Adrenal gland (tissue), 12 donors: ENCODE results near the gene PPP1R37. TPM values are rescaled to one million over a fixed set of nuclear protein-coding genes. Genes with fewer than 3 reads are reported as not detected.

ENCODE experiments used
- DNase-seq, 7 donors: peaks; one replicate each; pipeline ENCODE4 v3.0.0-alpha.2; 2019 to 2020
- H3K27ac ChIP-seq, 5 donors: fragments of 200-600 bp; sonication (generic) in 4 of 5; 1 replicate in 3 of 5; 2 replicates in 2 of 5; pipeline versions ENCODE4 v1.5.1 to v1.8.0; 2016 to 2020; ENCODE audit warnings: mild to moderate bottlenecking in 1 of 5
- H3K27me3 ChIP-seq: fragments of 200-600 bp; 2 replicates; pipeline ENCODE4 v1.8.0; 2021
- H3K36me3 ChIP-seq, 2 donors: fragments of 200-600 bp; replicated peaks in 1 of 2; 1 replicate in 1 of 2; 2 replicates in 1 of 2; pipeline versions ENCODE4 v1.5.1 to v1.8.0; 2018 to 2022
- H3K4me1 ChIP-seq, 2 donors: fragments of 200-600 bp; replicated peaks in 1 of 2; 1 replicate in 1 of 2; 2 replicates in 1 of 2; pipeline versions ENCODE4 v1.5.1 to v1.8.0; 2018 to 2021
- H3K4me3 ChIP-seq, 4 donors: fragments of 200-600 bp; sonication (generic) in 3 of 4; one replicate each; pipeline ENCODE4 v1.5.1; 2016 to 2018
- H3K9me3 ChIP-seq, 3 donors: fragments of 200-600 bp; sonication (generic) in 1 of 3; replicated peaks in 1 of 3; 1 replicate in 2 of 3; 2 replicates in 1 of 3; pipeline versions ENCODE4 v1.5.1 to v1.8.0; 2016 to 2021
- POLR2A ChIP-seq, 2 donors: fragments of 450-650 bp; IDR thresholded peaks; one replicate each; pipeline ENCODE4 v1.6.1; 2017; ENCODE audit warnings: antibody characterized with exemption in 2 of 2, mild to moderate bottlenecking in 2 of 2, moderate library complexity in 1 of 2
- WGBS, 4 donors: extraction: QIAGEN DNeasy Blood & Tissue Kit in 2 of 4; methylation state at CpG; one replicate each; pipeline versions ENCODE4 v1.1.5 to v1.1.7; 2013 to 2017; 5-methylcytosine and 5-hydroxymethylcytosine counted together
- intact Hi-C, 2 donors: fragments of 100-400 bp; cut with DNase I; formaldehyde crosslinking; loops; one replicate each; pipeline versions ENCODE4 v1.14.1 to v1.15.0; 2022 to 2023
- polyA plus RNA-seq, 3 donors: library from polyadenylated mRNA; stranded (reverse); fragments of 200-250 nt in 2 of 3; fragments of 350-450 nt in 1 of 3; fragmentation: Illumina TruSeq in 1 of 3; extraction: RNeasy Lipid Tissue Mini Kit (QIAGEN cat#74804) in 1 of 3; gene quantifications; one replicate each; pipeline ENCODE4 v1.2.3, GENCODE V29; 2013 to 2014
- total RNA-seq, 9 donors: library from RNA; depleted of rRNA in 4 of 9; stranded (reverse); fragments of >200 nt in 4 of 9; fragments of 120-200 nt in 1 of 9; fragmentation: NEBNext Ultra II Directional in 1 of 9; extraction: Animal tissue kit (Norgen Biotek cat#: 25700) in 1 of 9; gene quantifications; one replicate each; pipeline versions ENCODE4 v1.1.0 to v1.2.4, GENCODE V29; 2013 to 2023
- TF ChIP-seq, protein P1 (sequence below), 6 experiments: fragments of 450-650 bp in 4 of 6; fragments of 200-600 bp in 2 of 6; sonication (generic) in 1 of 6; IDR thresholded peaks; 1 replicate in 5 of 6; 2 replicates in 1 of 6; pipeline versions ENCODE4 v1.5.1 to v1.8.0; 2016 to 2021; ENCODE audit warnings: antibody characterized with exemption in 6 of 6, mild to moderate bottlenecking in 2 of 6, moderate library complexity in 1 of 6
- donor health status: healthy with polysubstance abuse.
- donor health status: Bipolar disorder and iron deficiency.
- donor health status: DM: yes; HTN: yes; CAD: no.
- donor health status: DM: no; HTN: no; CAD: no.
- donor health status: DM: no; HTN: no; CAD: no.
- donor health status: DM: yes; HTN: yes; CAD: no.

PPP1R37 gene
- total and polyA plus RNA-seq, 12 donors, result 16.4 to 244 (median 51.8) TPM

DNA sequence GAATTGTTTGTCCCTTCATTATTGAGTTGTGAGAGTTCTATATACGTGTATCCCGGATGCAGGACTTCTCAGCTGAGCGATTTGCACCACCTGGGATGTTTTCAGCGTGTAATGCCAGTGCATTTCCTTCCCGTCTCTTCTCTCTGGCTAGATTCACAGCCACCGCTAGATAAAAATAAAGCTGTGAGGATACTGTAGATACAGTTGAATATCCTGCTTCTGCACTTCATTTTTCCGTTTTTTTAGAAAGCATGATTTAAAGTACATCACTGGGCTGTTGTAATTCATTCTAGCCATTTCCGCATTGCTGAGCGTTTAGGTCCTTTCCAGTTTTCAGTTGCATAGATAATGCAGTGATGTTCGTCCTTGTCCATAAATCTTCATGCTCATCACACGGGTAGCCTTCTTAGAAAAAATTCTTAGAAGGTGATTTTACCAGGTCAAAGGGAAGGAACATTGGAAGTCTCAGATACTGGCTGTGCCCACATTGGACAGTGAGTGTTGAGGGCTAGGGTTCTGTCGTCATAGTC is 14.7 kb downstream of the PPP1R37 start:
- no peak for TF ChIP-seq POLR2A (IDR thresholded peaks at IDR 0.05)
- TF ChIP-seq, protein P1, sequence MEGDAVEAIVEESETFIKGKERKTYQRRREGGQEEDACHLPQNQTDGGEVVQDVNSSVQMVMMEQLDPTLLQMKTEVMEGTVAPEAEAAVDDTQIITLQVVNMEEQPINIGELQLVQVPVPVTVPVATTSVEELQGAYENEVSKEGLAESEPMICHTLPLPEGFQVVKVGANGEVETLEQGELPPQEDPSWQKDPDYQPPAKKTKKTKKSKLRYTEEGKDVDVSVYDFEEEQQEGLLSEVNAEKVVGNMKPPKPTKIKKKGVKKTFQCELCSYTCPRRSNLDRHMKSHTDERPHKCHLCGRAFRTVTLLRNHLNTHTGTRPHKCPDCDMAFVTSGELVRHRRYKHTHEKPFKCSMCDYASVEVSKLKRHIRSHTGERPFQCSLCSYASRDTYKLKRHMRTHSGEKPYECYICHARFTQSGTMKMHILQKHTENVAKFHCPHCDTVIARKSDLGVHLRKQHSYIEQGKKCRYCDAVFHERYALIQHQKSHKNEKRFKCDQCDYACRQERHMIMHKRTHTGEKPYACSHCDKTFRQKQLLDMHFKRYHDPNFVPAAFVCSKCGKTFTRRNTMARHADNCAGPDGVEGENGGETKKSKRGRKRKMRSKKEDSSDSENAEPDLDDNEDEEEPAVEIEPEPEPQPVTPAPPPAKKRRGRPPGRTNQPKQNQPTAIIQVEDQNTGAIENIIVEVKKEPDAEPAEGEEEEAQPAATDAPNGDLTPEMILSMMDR (IDR thresholded peaks at IDR 0.05), result no peak
- no peaks in the 10 kb centered on the region for H3K9me3 ChIP-seq
- no peak overlapping the region for H3K4me3 ChIP-seq
- no peak for DNase-seq
- H3K4me1 ChIP-seq, result peaks cover 1 to 39% of the 10 kb centered on the region in 2 donors
- peak overlapping the region in 3 of 5 donors; percentile 36 to 52 (median 47) for H3K27ac ChIP-seq
- no peaks in the 10 kb centered on the region for H3K27me3 ChIP-seq
- intact Hi-C loops, result no loop called here
- 47 to 61% (median 52%) methylated on average over 12 of the region's 12 CpGs for WGBS, 4 donors
- no peaks in the 10 kb centered on the region for H3K36me3 ChIP-seq

- Histone ChIP-seq H3K4me1 (peaks cover 0 to 24% of the 10 kb centered on the region in 2 donors), H3K9me3 (no peaks in the 10 kb centered on the region), H3K4me3 (no peak overlapping the region), H3K27me3 (no peaks in the 10 kb centered on the region), H3K36me3 (no peaks in the 10 kb centered on the region), H3K27ac (peak overlapping the region in 1 of 5 donors; percentile 5)
- intact Hi-C loops, result no loop called here
- no peak for DNase-seq
- 54 to 65% (median 59%) methylated on average over 3 to 5 of the region's 5 CpGs for WGBS, 4 donors
- TF ChIP-seq, protein P1 (IDR thresholded peaks at IDR 0.05), result no peak
- no peak for TF ChIP-seq POLR2A (IDR thresholded peaks at IDR 0.05)
Observed at GRCh38 chr19:45110851-45111266, 17.9 kb downstream of the PPP1R37 start.

DNA sequence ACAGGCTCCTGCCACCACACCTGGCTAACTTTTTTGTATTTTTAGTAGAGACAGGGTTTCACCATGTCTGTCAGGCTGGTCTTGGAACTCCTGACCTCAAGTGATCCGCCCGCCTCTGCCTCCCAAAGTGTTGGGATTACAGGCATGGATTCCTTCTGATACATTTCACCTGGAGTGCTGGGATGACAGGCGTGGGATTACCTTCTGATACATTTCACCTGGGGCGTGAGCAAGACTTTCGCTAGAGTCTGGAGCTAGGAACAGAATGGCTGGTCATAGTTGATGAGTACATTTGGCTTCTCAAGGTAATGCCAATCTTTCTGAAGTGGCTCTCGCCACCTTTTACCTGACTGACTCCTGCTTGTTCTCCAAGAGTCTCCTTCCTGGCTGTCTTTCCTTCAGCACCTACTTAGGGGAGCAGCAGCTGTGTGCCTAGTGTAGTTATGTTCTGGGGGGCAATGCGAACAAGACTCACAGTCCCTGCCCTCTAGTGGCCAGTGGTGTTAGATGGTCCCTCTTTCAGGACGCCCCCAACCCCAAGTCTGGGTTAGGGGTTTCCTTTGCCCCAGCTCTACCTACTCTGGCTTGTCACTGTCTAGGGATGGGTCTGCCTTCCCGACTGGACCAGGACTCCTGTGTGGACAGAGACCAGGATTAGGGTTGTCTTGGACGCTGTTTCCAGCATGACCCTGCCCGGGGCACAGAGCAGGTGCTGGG is 19.3 kb downstream of the PPP1R37 start:
- intact Hi-C loops, result no loop called here
- no peaks in the 10 kb centered on the region for H3K9me3 ChIP-seq
- no peak overlapping the region for H3K27ac ChIP-seq
- peaks cover 2 to 30% of the 10 kb centered on the region in 2 donors for H3K4me1 ChIP-seq
- WGBS, 4 donors, result 90 to 96% (median 93%) methylated on average over 10 to 11 of the region's 11 CpGs
- DNase-seq, result no peak
- TF ChIP-seq, protein P1 (IDR thresholded peaks at IDR 0.05), result no peak
- no peak for TF ChIP-seq POLR2A (IDR thresholded peaks at IDR 0.05)
- no peak overlapping the region for H3K4me3 ChIP-seq
- H3K36me3 ChIP-seq, result no peaks in the 10 kb centered on the region
- no peaks in the 10 kb centered on the region for H3K27me3 ChIP-seq

DNA sequence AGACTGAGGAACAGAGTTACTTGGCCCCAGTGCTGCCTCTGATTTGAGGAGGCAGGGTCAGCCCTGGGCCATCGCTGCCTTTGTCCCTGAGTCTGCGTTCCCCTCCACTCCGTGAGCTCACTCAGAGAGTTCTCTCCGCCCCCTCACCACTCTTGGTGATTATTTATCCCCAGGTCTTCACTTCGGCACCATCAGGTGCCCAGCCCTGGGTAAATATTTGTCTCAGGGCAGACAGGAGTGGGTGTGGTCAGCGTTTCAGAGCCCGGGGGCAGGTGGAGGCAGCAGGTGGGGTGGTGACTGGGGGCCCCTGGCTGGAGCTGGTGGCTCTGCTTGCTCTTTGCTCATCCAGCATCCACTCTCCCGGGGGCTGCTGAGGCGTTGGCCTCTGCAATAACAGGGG is 20.6 kb downstream of the PPP1R37 start:
- no peak for TF ChIP-seq POLR2A (IDR thresholded peaks at IDR 0.05)
- TF ChIP-seq, protein P1 (IDR thresholded peaks at IDR 0.05), result no peak
- H3K9me3 ChIP-seq, result no peaks in the 10 kb centered on the region
- no peak overlapping the region for H3K4me3 ChIP-seq
- intact Hi-C loops, result no loop called here
- DNase-seq, result no peak
- peaks cover 15 to 34% of the 10 kb centered on the region in 2 donors for H3K4me1 ChIP-seq
- 47 to 81% (median 70%) methylated on average over 7 to 9 of the region's 9 CpGs for WGBS, 4 donors
- no peaks in the 10 kb centered on the region for H3K36me3 ChIP-seq
- no peaks in the 10 kb centered on the region for H3K27me3 ChIP-seq
- no peak overlapping the region for H3K27ac ChIP-seq
